IPS-15b (cell line): ENCODE measurements around the gene UBE2I.

ENCODE experiments used
- H3K27me3 ChIP-seq: one replicate; pipeline ENCODE4 v1.6.1; 2013; ENCODE audit warnings: low read length; ENCODE audit not compliant: control insufficient read depth, insufficient read depth
- H3K36me3 ChIP-seq: one replicate; pipeline ENCODE4 v1.6.1; 2013; ENCODE audit warnings: low read length; ENCODE audit not compliant: control insufficient read depth, insufficient read depth
- H3K4me1 ChIP-seq: one replicate; pipeline ENCODE4 v1.6.1; 2013; ENCODE audit warnings: mild to moderate bottlenecking, low read length; ENCODE audit not compliant: control insufficient read depth, insufficient read depth
- H3K4me3 ChIP-seq: one replicate; pipeline ENCODE4 v1.5.1; 2013; ENCODE audit warnings: low read depth, low read length
- H3K9ac ChIP-seq: one replicate; pipeline ENCODE4 v1.6.1; 2013; ENCODE audit warnings: low read depth, mild to moderate bottlenecking, low read length
- H3K9me3 ChIP-seq: one replicate; pipeline ENCODE4 v1.6.1; 2013; ENCODE audit warnings: mild to moderate bottlenecking, low read length; ENCODE audit not compliant: control insufficient read depth, insufficient read depth

UBE2I gene

DNA sequence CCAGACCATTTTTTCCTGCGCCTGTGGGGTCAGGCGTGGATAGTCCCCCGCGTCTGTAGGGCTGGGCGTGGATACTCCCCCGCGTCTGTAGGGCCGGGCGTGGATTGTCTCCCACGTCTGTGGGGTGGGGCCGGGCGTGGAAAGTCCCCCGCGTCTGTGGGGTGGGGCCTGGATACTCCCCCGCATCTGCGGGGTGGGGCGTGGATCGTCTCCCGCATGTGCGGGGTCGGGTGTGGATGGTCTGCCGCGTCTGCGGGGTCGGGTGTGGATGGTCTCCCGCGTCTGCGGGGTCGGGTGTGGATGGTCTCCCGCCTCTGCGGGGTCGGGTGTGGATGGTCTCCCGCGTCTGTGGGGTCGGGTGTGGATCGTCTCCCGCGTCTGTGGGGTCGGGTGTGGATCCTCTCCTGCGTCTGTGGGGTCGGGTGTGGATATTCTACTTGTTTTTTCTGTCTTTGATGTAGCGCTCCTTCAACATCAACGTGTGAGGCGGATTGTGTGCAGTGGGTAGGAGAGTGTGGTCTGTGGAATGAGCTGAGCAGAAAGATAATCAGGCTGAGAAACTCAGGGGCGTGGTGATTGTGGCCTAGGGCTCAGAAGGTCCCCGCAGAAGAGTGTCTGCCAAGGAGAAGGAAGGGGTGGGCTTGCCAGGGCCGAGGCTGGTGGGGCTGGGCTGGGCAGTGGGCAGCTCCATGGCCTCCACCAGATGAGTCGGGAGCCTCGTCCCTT is 45.5 kb downstream of the UBE2I start:
- peaks cover 11% of the 10 kb centered on the region for H3K36me3 ChIP-seq
- H3K4me3 ChIP-seq: no peak overlapping the region
- no peaks in the 10 kb centered on the region for H3K4me1 ChIP-seq
- no peaks in the 10 kb centered on the region for H3K9me3 ChIP-seq
- H3K27me3 ChIP-seq: no peaks in the 10 kb centered on the region
- no peak overlapping the region for H3K9ac ChIP-seq

DNA sequence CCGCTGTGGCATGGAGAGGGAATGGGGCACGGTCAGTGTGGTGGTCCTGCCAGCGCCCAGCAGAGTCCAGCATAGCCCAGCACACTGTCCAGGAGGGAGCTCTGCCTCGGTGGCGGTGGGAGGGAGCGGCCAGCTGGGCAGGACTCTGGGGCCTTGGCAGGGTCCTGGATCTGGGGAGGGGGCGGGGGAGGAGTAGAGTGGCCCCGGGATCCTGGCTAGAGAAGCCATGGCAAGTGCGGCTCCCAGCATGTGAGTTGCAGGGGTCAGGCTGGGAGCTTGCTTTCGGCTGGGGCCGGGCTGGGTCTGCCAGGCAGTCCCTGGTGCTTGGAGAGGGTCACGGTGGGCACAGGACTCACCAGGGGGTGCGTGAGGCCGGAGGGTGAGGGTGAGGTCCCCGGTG is 46.2 kb downstream of the UBE2I start:
- Histone ChIP-seq H3K4me1 (no peaks in the 10 kb centered on the region), H3K4me3 (no peak overlapping the region), H3K36me3 (peaks cover 6% of the 10 kb centered on the region), H3K9ac (no peak overlapping the region), H3K27me3 (no peaks in the 10 kb centered on the region), H3K9me3 (no peaks in the 10 kb centered on the region)

DNA sequence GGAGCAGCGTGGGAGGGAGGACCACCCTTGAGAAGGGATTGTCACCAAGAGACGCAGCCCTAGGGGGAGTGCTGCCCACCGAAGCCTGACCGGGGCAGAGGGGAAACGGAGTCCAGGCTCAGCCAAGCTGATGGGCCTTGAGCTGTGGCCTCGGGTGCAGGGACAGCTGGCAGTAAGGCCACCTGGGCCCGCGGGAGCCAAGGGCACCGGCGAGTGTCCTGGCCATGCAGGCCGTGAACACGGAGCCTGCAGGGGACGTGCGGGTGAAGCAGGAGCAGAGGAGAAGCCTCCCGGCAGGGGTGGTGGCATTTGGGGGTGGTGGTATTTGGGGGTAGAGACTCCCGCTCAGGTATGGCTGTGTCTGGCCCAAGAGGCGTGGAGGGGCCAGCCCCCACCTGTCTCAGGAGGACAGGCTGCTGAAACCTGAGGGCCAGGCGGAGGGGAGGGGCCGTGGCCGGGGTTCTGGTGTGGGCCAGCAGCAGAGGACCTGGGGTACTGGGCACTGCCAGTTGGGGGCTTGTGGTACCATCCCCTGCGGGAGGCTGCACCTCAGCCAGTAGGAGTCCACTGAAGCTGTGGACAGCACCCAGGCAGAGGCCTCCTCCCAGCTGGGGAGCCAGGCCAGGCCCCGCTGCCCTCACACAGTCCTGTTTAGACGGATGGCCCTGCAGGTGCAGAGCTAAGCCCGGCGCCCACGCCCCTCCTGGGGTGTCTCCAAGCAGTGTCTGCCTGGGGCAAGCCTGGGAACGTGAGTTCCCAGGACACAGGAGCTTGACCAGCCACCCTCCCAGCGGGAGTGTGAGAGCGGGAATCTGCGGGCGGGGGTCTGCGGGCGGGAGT is 46.8 kb downstream of the UBE2I start:
- H3K9ac ChIP-seq: no peak overlapping the region

GRCh38 chr16:1357906-1358566 is 48.6 kb downstream of the UBE2I start:
- no peaks in the 10 kb centered on the region for H3K27me3 ChIP-seq
- H3K36me3 ChIP-seq: peaks cover 12% of the 10 kb centered on the region
- no peak overlapping the region for H3K4me3 ChIP-seq
- no peak overlapping the region for H3K9ac ChIP-seq
- H3K9me3 ChIP-seq: no peaks in the 10 kb centered on the region
- no peaks in the 10 kb centered on the region for H3K4me1 ChIP-seq

More for the DNA sequence above, 46.8 kb downstream of the UBE2I start:
- no peaks in the 10 kb centered on the region for H3K4me1 ChIP-seq
- no peak overlapping the region for H3K4me3 ChIP-seq
- no peaks in the 10 kb centered on the region for H3K27me3 ChIP-seq
- no peaks in the 10 kb centered on the region for H3K36me3 ChIP-seq
- no peaks in the 10 kb centered on the region for H3K9me3 ChIP-seq

DNA sequence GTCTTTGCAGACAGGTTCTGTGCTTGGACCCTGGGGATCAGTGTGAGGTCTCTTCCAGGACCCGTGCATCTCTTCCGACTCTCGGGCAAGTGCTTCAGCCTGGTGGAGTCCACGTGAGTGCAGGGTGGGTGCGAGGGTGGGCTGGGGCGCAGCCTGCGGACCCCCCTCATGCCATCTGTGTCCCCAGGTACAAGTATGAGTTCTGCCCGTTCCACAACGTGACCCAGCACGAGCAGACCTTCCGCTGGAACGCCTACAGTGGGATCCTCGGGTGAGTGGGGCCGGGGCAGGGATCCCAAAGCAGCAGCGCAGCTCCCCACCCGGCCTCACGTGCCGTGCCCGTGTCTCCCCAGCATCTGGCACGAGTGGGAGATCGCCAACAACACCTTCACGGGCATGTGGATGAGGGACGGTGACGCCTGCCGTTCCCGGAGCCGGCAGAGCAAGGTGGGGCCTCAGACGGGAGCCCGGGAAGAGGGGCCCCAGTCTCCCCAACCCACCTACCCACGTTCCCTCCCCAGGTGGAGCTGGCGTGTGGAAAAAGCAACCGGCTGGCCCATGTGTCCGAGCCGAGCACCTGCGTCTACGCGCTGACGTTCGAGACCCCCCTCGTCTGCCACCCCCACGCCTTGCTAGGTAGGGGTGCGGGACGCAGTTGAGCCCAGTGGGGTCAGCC is 52.4 kb downstream of the UBE2I start:
- Histone ChIP-seq H3K9me3 (no peaks in the 10 kb centered on the region), H3K4me1 (no peaks in the 10 kb centered on the region), H3K36me3 (peaks cover 38% of the 10 kb centered on the region), H3K9ac (no peak overlapping the region), H3K4me3 (no peak overlapping the region), H3K27me3 (no peaks in the 10 kb centered on the region)

DNA sequence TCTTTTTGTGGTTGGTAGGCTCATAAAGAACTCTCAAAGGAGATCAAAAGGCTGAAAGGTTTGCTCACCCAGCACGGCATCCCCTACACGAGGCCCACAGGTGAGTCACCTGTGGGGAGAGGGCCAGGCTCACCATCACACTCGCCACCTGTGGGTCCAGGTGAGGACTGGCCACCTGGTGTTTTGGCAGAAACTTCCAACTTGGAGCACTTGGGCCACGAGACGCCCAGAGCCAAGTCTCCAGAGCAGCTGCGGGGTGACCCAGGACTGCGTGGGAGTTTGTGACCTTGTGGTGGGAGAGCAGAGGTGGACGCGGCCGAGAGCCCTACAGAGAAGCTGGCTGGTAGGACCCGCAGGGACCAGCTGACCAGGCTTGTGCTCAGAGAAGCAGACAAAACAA is 53.4 kb downstream of the UBE2I start:
- H3K9me3 ChIP-seq: no peaks in the 10 kb centered on the region
- H3K27me3 ChIP-seq: no peaks in the 10 kb centered on the region
- H3K4me3 ChIP-seq: no peak overlapping the region
- peaks cover 41% of the 10 kb centered on the region for H3K36me3 ChIP-seq
- no peak overlapping the region for H3K9ac ChIP-seq
- H3K4me1 ChIP-seq: no peaks in the 10 kb centered on the region

DNA sequence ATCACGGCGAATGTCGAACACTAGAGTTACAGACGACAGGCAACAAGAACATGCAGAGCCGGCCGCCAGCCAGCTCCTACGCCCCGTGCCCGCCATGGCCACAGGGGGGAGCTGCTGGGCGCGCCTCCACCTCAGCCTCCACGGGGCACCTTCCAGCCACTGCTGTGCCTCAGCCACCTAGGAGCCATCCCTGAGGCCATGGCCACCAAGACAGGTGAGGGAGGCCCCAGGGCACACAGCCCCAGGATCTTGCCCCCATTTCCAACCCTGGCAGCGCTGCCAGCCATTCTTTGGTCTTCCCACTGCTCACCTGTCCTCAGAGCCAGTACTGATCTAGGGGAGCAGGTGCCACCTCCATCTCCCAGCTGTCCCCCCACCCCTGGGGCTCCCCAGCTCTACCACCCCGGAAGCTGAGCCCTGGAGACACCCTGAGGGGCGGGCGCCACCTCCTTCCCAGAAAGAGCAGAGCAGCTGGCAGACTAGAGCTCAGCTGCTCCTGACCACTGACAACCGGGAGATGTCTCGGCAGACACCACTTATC is 54.1 kb downstream of the UBE2I start:
- Histone ChIP-seq H3K9me3 (no peaks in the 10 kb centered on the region), H3K9ac (no peak overlapping the region), H3K4me1 (no peaks in the 10 kb centered on the region), H3K4me3 (no peak overlapping the region), H3K27me3 (no peaks in the 10 kb centered on the region), H3K36me3 (peaks cover 41% of the 10 kb centered on the region)

DNA sequence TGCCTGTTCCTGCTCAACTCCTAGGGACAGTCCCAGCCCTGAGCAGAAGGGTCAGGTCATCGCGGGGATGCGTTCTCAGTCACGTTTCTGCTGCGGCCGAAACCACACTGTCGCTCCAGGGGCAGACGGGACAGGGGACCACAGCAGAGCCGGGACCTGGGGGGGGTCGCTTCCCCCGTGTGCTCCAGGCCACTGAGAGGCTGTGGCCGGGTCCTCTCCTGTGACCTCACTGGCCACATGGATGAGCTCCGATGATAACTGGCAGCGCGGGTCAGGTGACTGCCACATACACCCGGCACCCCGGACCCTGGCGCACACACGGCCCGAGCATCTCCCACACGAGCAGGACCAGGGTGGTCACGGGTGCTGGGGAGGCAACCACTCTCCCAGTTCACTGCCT is 55.1 kb downstream of the UBE2I start:
- Histone ChIP-seq H3K4me1 (no peaks in the 10 kb centered on the region), H3K9ac (no peak overlapping the region), H3K27me3 (no peaks in the 10 kb centered on the region), H3K36me3 (peaks cover 41% of the 10 kb centered on the region), H3K9me3 (no peaks in the 10 kb centered on the region), H3K4me3 (no peak overlapping the region)

GRCh38 chr16:1366060-1366711 is 56.8 kb downstream of the UBE2I start:
- Histone ChIP-seq H3K36me3 (peaks cover 45% of the 10 kb centered on the region), H3K9ac (no peak overlapping the region), H3K9me3 (no peaks in the 10 kb centered on the region), H3K27me3 (no peaks in the 10 kb centered on the region), H3K4me1 (no peaks in the 10 kb centered on the region), H3K4me3 (no peak overlapping the region)

DNA sequence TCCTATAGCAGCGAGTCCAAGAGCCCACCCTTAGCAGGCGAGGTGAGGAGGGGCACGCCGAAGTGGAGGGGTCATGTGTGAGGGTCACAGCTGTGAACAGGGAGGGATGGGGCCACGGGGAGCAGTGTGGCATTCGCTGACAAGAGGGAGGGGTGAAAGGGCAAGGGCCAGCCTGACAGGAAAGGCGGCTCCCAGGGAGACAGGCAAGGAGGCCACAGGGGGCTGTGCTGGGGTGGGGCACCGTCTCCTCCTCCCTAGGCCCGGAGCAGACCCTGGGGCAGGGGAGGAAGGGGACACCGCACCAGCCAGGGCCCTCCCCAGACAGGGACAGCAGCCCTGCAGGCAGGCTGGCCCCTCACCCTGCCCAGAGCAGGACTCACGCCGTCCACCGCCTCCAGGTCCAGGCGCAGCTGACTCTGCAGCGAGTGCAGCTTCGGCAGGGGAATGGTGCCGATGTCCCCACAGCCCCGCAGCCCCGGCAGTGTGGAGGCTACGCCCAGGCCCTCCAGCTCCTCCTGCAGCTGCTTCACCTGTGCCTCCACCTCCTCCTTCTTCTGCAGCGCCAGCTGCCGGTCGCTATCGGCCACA is 57.4 kb downstream of the UBE2I start:
- Histone ChIP-seq H3K4me1 (no peaks in the 10 kb centered on the region), H3K4me3 (no peak overlapping the region), H3K9ac (no peak overlapping the region), H3K27me3 (no peaks in the 10 kb centered on the region), H3K9me3 (no peaks in the 10 kb centered on the region), H3K36me3 (peaks cover 44% of the 10 kb centered on the region)
